SU-DHL-6 (cell line): ENCODE measurements around the gene ANKK1.

Experiments
- EZH2phosphoT487 ChIP-seq: fragments of 200-600 bp; sonication (generic), shearing (Covaris generic); conservative IDR thresholded peaks from 2 replicates; pipeline ENCODE4 v1.6.1; 2018; ENCODE audit warnings: mild to moderate bottlenecking, antibody characterized with exemption, low read length, moderate library complexity, mixed read lengths
- TF ChIP-seq, protein P1 (sequence below): fragments of 200-600 bp; sonication (generic); IDR thresholded peaks from one replicate; pipeline ENCODE4 v1.5.1; 2017; ENCODE audit warnings: antibody characterized with exemption, mild to moderate bottlenecking, low read length, moderate library complexity; ENCODE audit not compliant: insufficient read depth, poor library complexity, severe bottlenecking

- TF ChIP-seq, protein P1, sequence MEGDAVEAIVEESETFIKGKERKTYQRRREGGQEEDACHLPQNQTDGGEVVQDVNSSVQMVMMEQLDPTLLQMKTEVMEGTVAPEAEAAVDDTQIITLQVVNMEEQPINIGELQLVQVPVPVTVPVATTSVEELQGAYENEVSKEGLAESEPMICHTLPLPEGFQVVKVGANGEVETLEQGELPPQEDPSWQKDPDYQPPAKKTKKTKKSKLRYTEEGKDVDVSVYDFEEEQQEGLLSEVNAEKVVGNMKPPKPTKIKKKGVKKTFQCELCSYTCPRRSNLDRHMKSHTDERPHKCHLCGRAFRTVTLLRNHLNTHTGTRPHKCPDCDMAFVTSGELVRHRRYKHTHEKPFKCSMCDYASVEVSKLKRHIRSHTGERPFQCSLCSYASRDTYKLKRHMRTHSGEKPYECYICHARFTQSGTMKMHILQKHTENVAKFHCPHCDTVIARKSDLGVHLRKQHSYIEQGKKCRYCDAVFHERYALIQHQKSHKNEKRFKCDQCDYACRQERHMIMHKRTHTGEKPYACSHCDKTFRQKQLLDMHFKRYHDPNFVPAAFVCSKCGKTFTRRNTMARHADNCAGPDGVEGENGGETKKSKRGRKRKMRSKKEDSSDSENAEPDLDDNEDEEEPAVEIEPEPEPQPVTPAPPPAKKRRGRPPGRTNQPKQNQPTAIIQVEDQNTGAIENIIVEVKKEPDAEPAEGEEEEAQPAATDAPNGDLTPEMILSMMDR: no peak
- TF ChIP-seq EZH2phosphoT487: no peak
These were observed 47.8 kb downstream of the ANKK1 start for GRCh38 chr11:113435190-113435968.
